ENCODE measurements around the gene TRIM36. TPM values are rescaled to one million over a fixed set of nuclear protein-coding genes. Genes with fewer than 3 reads are reported as not detected.

TRIM36 gene
- total and polyA plus RNA-seq, 2 of the 8 experiments (the other 6 are each of a cell fraction or from before 2014, with no cell fraction given): 8.5 to 14.1 TPM

- H3K27me3 ChIP-seq (replicated peaks in 1 of 4; ENCODE audit: control insufficient read depth in 3 of 4, extremely low read depth in 1 of 4, insufficient read depth in 3 of 4, low read length in 3 of 4): no peaks in the 10 kb centered on the region
- no peak overlapping the region for H2BK5ac ChIP-seq (ENCODE audit: low read depth, low read length)
- no peaks in the 10 kb centered on the region for H3K9me3 ChIP-seq (ENCODE audit: insufficient read depth in 2 of 2, low read depth in 1 of 2, low read length in 1 of 2)
- H3K4me1 ChIP-seq (replicated peaks in 1 of 4; ENCODE audit: control insufficient read depth in 3 of 4, insufficient read depth in 4 of 4, low read length in 3 of 4): no peaks in the 10 kb centered on the region
- H3K56ac ChIP-seq (replicated peaks; ENCODE audit: insufficient read length, low read depth, low read length): no peak overlapping the region
- no peak overlapping the region for H4K91ac ChIP-seq (replicated peaks; ENCODE audit: insufficient read length, low read length)
- POLR2A ChIA-PET (ENCODE audit: partially characterized antibody): no interaction called here
- no peaks in the 10 kb centered on the region for H3K79me1 ChIP-seq (ENCODE audit: low read depth, low read length)
- no peak overlapping the region for H2BK15ac ChIP-seq (ENCODE audit: low read length)
- H3K14ac ChIP-seq (ENCODE audit: insufficient read length): no peak overlapping the region
- no peak overlapping the region for H2AFZ ChIP-seq (ENCODE audit: low read length)
- H4K8ac ChIP-seq (ENCODE audit: extremely low read depth, insufficient read depth, low read length): no peak overlapping the region
- no peak overlapping the region for H3K18ac ChIP-seq (ENCODE audit: extremely low read depth, low read length)
- H4K20me1 ChIP-seq (replicated peaks in 1 of 2; ENCODE audit: control insufficient read depth in 1 of 2, insufficient read depth in 2 of 2, low read length in 2 of 2): no peaks in the 10 kb centered on the region
- no peak for FAIRE-seq
- H4K5ac ChIP-seq (ENCODE audit: insufficient read length, low read depth, low read length): no peak overlapping the region
- no peaks in the 10 kb centered on the region for H3K79me2 ChIP-seq (ENCODE audit: control insufficient read depth in 1 of 2, insufficient read depth in 2 of 2, low read length in 2 of 2)
- 89% methylated on average over 3 of the region's 3 CpGs; no CpG with 5 or more reads in 1 of the 2 experiments for WGBS, 2 experiments (ENCODE audit: extremely low coverage in 1 of 2, insufficient coverage in 1 of 2, insufficient read length in 1 of 2, insufficient replicate concordance in 2 of 2, low coverage in 1 of 2, low lambda C conversion rate in 2 of 2, missing lambda C conversion rate in 1 of 2)
- no peak overlapping the region for H2BK12ac ChIP-seq (ENCODE audit: low read depth, low read length)
- CTCF ChIA-PET (ENCODE audit: partially characterized antibody): interaction anchor here (0.8 kb wide), 1 partner anchor 100 kb away, joined by 3 read pairs; no protein-coding TSS in a partner anchor
- no peak overlapping the region for H2AK5ac ChIP-seq (ENCODE audit: low read depth, low read length)
- no peak overlapping the region for H3K27ac ChIP-seq (ENCODE audit: low read depth, low read length)
- no peak overlapping the region for H2BK20ac ChIP-seq (ENCODE audit: low read length)
- no peaks in the 10 kb centered on the region; the same call in 1 of the 2 replicates for H3K23me2 ChIP-seq (ENCODE audit: low read depth, low read length)
- DNase-seq (ENCODE audit: low read depth in 1 of 2, low spot score in 2 of 2): no peak
- no peak overlapping the region for H3K23ac ChIP-seq (ENCODE audit: insufficient read length)
- no peaks in the 10 kb centered on the region for H3K36me3 ChIP-seq (ENCODE audit: control insufficient read depth in 2 of 4, insufficient read depth in 4 of 4, low read length in 3 of 4)
- no peak overlapping the region for H3K4me2 ChIP-seq (ENCODE audit: insufficient read depth in 1 of 2, low read depth in 2 of 2, low read length in 2 of 2)
- H3K9ac ChIP-seq (replicated peaks in 1 of 4; ENCODE audit: extremely low read depth in 1 of 4, low read depth in 3 of 4, low read length in 3 of 4): no peak overlapping the region
- TF ChIP-seq POLR2A (IDR thresholded peaks at IDR 0.05; ENCODE audit: control extremely low read depth in 1 of 2, low read depth in 2 of 2, low read length in 2 of 2): no peak
- TF ChIP-seq RFX5 (IDR thresholded peaks at IDR 0.05; ENCODE audit: borderline replicate concordance, low read depth, low read length): no peak
- TF ChIP-seq ZNF274 (IDR thresholded peaks at IDR 0.05; ENCODE audit: borderline replicate concordance, extremely low read depth, low read length): no peak
- TF ChIP-seq KDM4A (IDR thresholded peaks at IDR 0.05; ENCODE audit: low read depth, low read length, severe bottlenecking): no peak
- TF ChIP-seq SUZ12 (IDR thresholded peaks at IDR 0.05; ENCODE audit: low read length): no peak
- TF ChIP-seq SP1 (IDR thresholded peaks at IDR 0.05; ENCODE audit: low read depth, low read length): no peak
- no peak for TF ChIP-seq USF2 (IDR thresholded peaks at IDR 0.05; ENCODE audit: low read length)
- TF ChIP-seq BRCA1 (IDR thresholded peaks at IDR 0.05; ENCODE audit: low read depth, low read length): no peak
- TF ChIP-seq TBP (IDR thresholded peaks at IDR 0.05; ENCODE audit: low read depth, low read length): no peak
- no peak for TF ChIP-seq HDAC6 (IDR thresholded peaks at IDR 0.05; ENCODE audit: low read depth, low read length)
- no peak for TF ChIP-seq SRF (IDR thresholded peaks at IDR 0.05; ENCODE audit: low read depth, low read length)
- no peak for TF ChIP-seq NANOG (IDR thresholded peaks at IDR 0.05; ENCODE audit: insufficient read depth, low read depth, low read length, poor library complexity, severe bottlenecking)
- no peak for TF ChIP-seq PHF8 (conservative IDR thresholded peaks at IDR 0.05; ENCODE audit: low read depth, low read length)
- H2BK120ac ChIP-seq (replicated peaks; ENCODE audit: low read depth, low read length): no peak overlapping the region
- no peak overlapping the region for H3K4ac ChIP-seq (replicated peaks; ENCODE audit: insufficient read length, low read depth, low read length)
- no peak overlapping the region for H3K4me3 ChIP-seq (ENCODE audit: extremely low read depth in 1 of 4, insufficient read depth in 2 of 4, low read depth in 3 of 4, low read length in 4 of 4)
Measured at GRCh38 chr5:115196161-115196560, 26.5 kb upstream of the TRIM36 start.
